Activated CD4-positive, alpha-beta T cell treated with anti-CD3 and anti-CD28 coated beads, Interleukin-2, Interleukin-4, amounts not matched to agents 100 ng/mL and 50 ng/mL, durations not matched to agents 16 hours and 8 hours (primary cell): ENCODE measurements around the gene GRIN1.

ENCODE experiments used
- DNase-seq: peaks from one replicate; pipeline ENCODE4 v3.0.0-alpha.2; 2020; ENCODE audit warnings: low spot score

The GRIN1 gene

GRCh38 chr9:137148242-137148641 lies 9.3 kb downstream of the GRIN1 start:
- no peak for DNase-seq

- DNase-seq = no peak
These were observed 9.7 kb downstream of the GRIN1 start for GRCh38 chr9:137148661-137149060.

- no peak for DNase-seq
These were observed 10.4 kb downstream of the GRIN1 start for GRCh38 chr9:137149363-137149762.

GRCh38 chr9:137149942-137150616 lies 11.1 kb downstream of the GRIN1 start:
- DNase-seq = peak; percentile 61

GRCh38 chr9:137150617-137151457 lies 11.9 kb downstream of the GRIN1 start:
- peak; percentile 78 for DNase-seq

- DNase-seq = no peak
These were observed 14.0 kb downstream of the GRIN1 start for GRCh38 chr9:137152844-137153405.

GRCh38 chr9:137156567-137157375 lies 17.8 kb downstream of the GRIN1 start:
- DNase-seq = peak; percentile 61

- no peak for DNase-seq
These were observed 18.9 kb downstream of the GRIN1 start for GRCh38 chr9:137157618-137158415.

GRCh38 chr9:137158625-137159024 lies 19.7 kb downstream of the GRIN1 start:
- no peak for DNase-seq

GRCh38 chr9:137159105-137160053 lies 20.4 kb downstream of the GRIN1 start:
- DNase-seq = no peak

GRCh38 chr9:137160054-137160425 lies 21.1 kb downstream of the GRIN1 start:
- DNase-seq = no peak

- DNase-seq = no peak
These were observed 22.0 kb downstream of the GRIN1 start for GRCh38 chr9:137160716-137161557.

GRCh38 chr9:137161558-137162486 lies 22.9 kb downstream of the GRIN1 start:
- DNase-seq = no peak

GRCh38 chr9:137162505-137163364 lies 23.8 kb downstream of the GRIN1 start:
- no peak for DNase-seq

GRCh38 chr9:137163365-137163715 lies 24.4 kb downstream of the GRIN1 start:
- DNase-seq = no peak

- no peak for DNase-seq
These were observed 24.9 kb downstream of the GRIN1 start for GRCh38 chr9:137163805-137164204.
